ENCODE measurements around the gene GRIPAP1.
"Not testable (repeated sequence)": the region's sequence is repeated elsewhere in the genome, so short reads cannot be mapped to it uniquely, and the experiment has no call there.

The GRIPAP1 gene

DNA sequence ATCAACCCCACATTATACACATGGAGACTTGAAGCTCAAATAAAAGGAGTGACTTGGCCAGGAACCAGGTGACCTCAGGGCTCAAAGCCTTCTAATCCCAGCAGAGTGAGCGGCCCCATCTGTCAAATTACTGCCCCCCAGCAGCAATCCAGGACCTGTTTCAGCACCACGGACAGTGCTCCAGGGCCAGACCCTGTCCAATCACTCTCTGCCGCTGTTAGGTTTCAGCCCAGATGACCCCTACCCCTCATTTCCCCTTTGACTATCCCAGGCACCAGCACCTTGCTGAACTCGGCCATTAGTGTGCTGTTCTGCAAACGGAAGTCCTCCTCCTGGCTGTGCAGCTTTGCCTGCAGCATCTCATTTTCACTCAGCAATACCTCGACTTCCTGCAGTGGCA, 5.1 kb downstream of the GRIPAP1 start:
- TF ChIP-seq, protein P1, sequence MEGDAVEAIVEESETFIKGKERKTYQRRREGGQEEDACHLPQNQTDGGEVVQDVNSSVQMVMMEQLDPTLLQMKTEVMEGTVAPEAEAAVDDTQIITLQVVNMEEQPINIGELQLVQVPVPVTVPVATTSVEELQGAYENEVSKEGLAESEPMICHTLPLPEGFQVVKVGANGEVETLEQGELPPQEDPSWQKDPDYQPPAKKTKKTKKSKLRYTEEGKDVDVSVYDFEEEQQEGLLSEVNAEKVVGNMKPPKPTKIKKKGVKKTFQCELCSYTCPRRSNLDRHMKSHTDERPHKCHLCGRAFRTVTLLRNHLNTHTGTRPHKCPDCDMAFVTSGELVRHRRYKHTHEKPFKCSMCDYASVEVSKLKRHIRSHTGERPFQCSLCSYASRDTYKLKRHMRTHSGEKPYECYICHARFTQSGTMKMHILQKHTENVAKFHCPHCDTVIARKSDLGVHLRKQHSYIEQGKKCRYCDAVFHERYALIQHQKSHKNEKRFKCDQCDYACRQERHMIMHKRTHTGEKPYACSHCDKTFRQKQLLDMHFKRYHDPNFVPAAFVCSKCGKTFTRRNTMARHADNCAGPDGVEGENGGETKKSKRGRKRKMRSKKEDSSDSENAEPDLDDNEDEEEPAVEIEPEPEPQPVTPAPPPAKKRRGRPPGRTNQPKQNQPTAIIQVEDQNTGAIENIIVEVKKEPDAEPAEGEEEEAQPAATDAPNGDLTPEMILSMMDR (conservative IDR thresholded peaks at IDR 0.05; ENCODE audit: low read length) = no peak
- no peak overlapping the region for H3K4me3 ChIP-seq (ENCODE audit: low read length)
- no peak for DNase-seq (ENCODE audit: low read depth)

DNA sequence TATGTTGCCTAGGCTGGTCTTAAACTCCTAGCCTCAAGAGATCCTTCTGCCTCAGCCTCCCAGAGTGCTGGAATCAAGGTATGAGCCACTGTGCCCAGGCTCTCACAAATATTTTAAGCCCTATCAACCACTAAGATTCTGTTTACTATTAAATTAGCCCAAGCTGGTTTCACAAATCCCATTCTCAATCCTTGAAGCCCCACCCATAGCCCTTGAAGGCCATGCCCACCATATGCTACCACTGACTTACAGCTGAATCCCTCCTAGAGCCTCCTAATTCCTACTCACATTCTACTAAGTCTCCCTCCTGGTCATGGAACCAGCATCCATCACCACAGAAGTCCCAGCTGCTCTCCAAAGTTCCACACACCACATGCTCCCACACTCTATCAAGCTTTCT, 9.7 kb downstream of the GRIPAP1 start:
- no peak overlapping the region for H3K4me3 ChIP-seq (ENCODE audit: low read length)
- TF ChIP-seq, protein P1 (conservative IDR thresholded peaks at IDR 0.05; ENCODE audit: low read length) = no peak
- no peak for DNase-seq (ENCODE audit: low read depth)

DNA sequence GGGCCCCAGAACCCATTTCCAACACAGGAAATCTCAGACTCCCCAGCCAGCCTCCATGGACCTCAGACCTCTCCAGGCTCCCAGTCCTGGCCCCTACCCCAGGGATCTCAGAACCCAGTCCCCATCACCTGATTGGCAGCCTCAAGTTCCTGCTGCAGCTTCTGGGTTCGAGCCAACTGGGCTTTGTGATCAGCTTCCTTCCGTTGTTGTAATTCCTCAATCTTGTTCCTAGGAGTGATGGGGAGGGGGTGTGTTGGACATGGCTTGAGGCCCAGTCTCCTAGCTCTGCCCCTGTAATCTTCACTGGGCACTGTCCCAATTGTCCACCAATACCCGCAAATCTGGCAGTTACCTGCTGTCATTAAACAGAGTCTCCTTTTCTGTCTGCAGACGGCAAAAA, 12.6 kb downstream of the GRIPAP1 start:
- no peak overlapping the region for H3K4me3 ChIP-seq (ENCODE audit: low read length)
- TF ChIP-seq, protein P1 (conservative IDR thresholded peaks at IDR 0.05; ENCODE audit: low read length) = no peak
- DNase-seq (ENCODE audit: low read depth) = no peak

DNA sequence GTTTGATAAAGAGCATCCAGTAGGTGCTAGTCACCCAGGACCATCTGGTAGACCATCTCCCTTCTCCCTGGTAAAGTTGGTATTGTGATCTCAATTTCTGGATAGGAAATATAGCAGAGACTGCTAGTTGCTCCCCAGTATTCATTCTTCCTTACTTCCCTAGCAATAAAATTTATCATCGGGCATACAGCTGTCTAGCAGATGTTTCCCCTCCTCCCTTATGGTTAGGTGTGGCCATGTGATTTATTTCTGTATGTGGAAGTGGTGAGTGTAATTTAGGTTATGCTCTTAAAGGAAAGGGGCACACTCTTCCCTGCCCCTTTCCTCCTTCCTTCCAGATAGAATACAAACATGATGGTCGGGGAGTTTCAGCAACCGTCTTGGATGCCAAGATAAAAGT, 18.2 kb downstream of the GRIPAP1 start:
- DNase-seq (ENCODE audit: low read depth) = peak; percentile 4
- TF ChIP-seq, protein P1 (conservative IDR thresholded peaks at IDR 0.05; ENCODE audit: low read length) = no peak
- no peak overlapping the region for H3K4me3 ChIP-seq (ENCODE audit: low read length)

DNA sequence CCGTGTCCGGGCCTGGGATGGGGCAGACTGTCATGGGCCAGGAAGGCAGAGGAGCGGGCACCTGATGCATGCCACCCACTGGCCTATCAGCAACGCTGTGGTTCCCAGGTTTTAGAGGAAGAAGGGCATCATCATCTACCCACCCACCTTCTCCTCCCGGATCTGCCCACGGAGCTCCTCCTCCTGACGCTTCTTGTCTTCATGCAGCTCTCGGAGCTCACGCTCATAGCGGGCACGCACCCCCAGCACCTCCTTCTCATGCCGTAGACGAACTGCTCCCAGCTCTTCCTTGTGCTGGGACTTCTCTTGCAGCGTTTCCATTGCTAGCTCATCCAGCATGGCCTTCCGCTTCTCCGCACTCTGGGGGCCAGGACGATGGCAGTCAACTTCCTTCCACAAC, 19.0 kb downstream of the GRIPAP1 start:
- TF ChIP-seq, protein P1 (conservative IDR thresholded peaks at IDR 0.05; ENCODE audit: low read length) = no peak
- no peak for DNase-seq (ENCODE audit: low read depth)
- H3K4me3 ChIP-seq (ENCODE audit: low read length) = no peak overlapping the region

DNA sequence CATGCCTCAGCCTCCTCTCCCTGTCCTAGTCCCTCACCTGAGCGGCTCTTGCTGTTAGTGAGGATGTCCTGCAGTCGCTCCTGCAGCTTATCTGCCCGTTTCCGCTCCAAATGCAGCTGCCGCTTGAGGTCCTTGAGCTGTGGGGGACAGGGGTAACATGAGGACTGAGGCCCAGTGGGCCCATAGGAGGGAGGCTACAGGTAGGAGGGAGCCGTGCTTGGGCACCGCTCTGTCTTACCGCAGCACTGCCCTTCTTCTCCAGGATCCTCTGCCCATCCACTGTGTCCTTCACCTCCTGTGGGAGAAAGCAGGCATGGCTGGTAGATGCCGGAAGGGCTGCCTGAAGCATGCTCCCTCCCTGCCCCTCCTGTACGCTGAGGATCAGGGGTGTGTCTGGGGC, 20.9 kb downstream of the GRIPAP1 start:
- TF ChIP-seq, protein P1 (conservative IDR thresholded peaks at IDR 0.05; ENCODE audit: low read length) = no peak
- no peak overlapping the region for H3K4me3 ChIP-seq (ENCODE audit: low read length)

DNA sequence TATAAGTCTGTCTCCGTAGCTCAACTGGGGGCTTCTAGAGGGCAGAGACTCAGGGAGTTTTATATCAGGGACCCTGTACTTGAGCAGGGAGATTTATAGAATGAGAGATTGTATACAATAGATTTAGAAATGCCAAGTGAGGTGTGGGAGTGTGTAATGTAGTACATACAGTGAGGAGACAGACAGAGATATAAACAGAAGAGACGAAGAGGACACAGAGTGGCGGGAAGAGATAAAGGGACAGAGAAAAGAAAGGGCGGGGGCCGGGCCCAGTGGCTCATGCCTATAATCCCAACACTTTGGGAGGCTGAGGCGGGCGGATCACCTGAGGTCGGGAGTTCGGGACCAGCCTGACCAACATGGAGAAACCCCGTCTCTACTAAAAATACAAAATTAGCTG, 21.7 kb downstream of the GRIPAP1 start:
- not testable (repeated sequence) for H3K4me3 ChIP-seq (ENCODE audit: low read length); DNase-seq (ENCODE audit: low read depth)

More for the DNA sequence above, 20.9 kb downstream of the GRIPAP1 start:
- DNase-seq (ENCODE audit: low read depth) = no peak

DNA sequence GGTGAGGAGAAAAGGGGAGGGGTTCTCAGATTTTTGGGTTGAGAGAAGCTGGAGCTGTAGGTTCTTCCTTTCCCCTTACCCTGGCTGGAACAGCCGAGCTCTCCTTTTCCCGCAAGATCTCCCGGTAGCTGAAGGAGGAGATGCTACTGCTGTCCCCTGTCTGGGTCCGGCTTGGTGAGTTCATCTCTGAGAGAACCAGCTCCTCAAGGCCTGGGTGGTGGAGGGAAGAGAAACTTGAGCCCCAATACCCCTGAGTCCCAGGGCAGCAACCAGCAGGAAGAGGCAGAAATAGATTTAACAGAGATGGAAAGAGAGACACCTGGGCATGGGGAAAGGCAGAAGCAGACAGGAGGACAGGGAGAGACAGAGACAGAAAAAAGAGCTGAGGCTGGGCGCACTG, 23.8 kb downstream of the GRIPAP1 start:
- no peak for DNase-seq (ENCODE audit: low read depth)
- H3K4me3 ChIP-seq (ENCODE audit: low read length) = no peak overlapping the region
- TF ChIP-seq, protein P1 (conservative IDR thresholded peaks at IDR 0.05; ENCODE audit: low read length) = no peak

Data from AG10803 (cell line).